Fibroblast of pulmonary artery (primary cell): ENCODE data around the gene GPR108.
"Not testable (repeated sequence)": the region's sequence is repeated elsewhere in the genome, so short reads cannot be mapped to it uniquely, and the experiment has no call there.

ENCODE experiments used
- DNase-seq: peaks from one replicate; pipeline ENCODE4 v3.0.0-alpha.2; 2010; ENCODE audit warnings: low read depth
- H3K4me3 ChIP-seq: replicated peaks from 2 replicates; pipeline ENCODE4 v1.5.1; 2011; ENCODE audit warnings: low read depth, mild to moderate bottlenecking, control low read depth, low read length, moderate library complexity
- TF ChIP-seq, protein P1 (sequence below): IDR thresholded peaks from 2 replicates; pipeline ENCODE4 v1.5.1; 2011; ENCODE audit warnings: mild to moderate bottlenecking, control low read depth, low read length, inconsistent platforms; ENCODE audit errors: missing control alignments

GPR108 gene

DNA sequence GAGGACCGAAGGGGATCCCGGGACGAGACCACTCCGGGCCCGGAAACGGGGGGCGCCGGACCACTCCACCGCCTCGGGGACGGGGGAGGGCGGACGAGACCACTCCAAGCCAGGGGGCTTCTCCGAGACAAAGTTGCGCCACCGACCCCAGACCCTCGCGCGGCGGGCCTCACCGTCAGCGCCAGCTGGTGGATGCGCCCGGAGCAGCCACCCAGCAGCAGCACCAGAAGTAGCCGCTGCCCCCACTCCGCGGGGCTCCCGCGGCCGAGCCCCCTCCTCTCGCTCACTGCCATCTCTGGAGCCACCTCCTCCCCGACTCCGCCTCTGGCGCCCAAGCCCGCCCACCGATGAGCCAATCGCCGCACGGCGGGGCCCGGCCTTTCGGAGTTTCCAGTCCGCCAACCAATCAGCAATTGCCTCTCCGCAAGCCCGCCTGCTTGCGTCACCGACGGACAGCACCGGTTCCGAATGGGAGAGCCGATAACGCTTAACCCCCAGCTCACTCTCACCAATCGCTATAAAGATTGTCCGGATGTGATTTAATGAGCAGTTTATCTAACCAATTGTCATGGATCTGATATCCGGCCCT, at the start of gene GPR108:
GPR108 (minus strand) TSS at position 297 of the 589 bp plus-strand sequence; CDS start at position 293, 4 bp downstream.
- TF ChIP-seq, protein P1, sequence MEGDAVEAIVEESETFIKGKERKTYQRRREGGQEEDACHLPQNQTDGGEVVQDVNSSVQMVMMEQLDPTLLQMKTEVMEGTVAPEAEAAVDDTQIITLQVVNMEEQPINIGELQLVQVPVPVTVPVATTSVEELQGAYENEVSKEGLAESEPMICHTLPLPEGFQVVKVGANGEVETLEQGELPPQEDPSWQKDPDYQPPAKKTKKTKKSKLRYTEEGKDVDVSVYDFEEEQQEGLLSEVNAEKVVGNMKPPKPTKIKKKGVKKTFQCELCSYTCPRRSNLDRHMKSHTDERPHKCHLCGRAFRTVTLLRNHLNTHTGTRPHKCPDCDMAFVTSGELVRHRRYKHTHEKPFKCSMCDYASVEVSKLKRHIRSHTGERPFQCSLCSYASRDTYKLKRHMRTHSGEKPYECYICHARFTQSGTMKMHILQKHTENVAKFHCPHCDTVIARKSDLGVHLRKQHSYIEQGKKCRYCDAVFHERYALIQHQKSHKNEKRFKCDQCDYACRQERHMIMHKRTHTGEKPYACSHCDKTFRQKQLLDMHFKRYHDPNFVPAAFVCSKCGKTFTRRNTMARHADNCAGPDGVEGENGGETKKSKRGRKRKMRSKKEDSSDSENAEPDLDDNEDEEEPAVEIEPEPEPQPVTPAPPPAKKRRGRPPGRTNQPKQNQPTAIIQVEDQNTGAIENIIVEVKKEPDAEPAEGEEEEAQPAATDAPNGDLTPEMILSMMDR = no peak
- DNase-seq = peak; percentile 100
- peak within 1 kb of the TSS; percentile 97 for H3K4me3 ChIP-seq

DNA sequence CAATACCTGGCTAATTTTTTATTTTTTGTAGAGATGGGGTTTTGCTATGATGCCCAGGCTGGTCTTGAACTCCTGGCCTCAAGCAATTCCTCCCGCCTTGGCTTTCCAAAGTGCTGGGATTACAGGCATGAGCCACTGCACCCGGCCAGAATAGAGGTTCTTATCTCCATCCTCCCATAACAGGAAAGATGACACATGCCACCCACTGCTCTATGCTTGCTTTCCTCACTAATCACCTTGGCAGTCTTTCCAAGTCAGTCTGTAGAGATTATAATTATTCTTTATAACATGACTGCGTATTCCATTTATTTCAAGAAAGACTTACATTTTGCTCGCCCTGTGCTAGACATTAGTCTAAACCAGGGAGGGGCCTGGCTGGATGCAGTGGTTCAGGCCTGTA, 41.8 kb upstream of the GPR108 start:
- DNase-seq = no peak
- TF ChIP-seq, protein P1 = no peak

DNA sequence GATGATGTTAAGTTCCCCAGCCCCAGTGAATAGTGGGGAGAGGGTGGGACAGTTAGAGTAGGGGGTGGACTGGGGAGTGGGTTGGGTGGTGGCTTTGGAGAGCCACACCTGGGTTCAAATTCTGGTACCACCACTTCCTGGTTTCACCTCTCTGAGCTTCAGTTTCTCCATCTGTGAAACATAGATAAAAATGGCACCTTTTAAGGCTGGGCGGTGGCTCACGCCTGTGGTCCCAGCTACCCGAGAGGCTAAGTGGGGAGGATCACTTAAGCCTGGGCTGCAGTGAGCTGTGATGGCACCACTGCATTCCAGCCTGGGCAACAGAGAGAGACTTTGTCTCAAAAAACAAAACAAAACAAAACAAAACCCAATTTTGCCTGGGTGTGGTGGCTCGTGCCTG, 41.0 kb upstream of the GPR108 start:
- H3K4me3 ChIP-seq = no peak overlapping the region
- TF ChIP-seq, protein P1 = no peak
- no peak for DNase-seq

More for the DNA sequence above, 41.8 kb upstream of the GPR108 start:
- no peak overlapping the region for H3K4me3 ChIP-seq

DNA sequence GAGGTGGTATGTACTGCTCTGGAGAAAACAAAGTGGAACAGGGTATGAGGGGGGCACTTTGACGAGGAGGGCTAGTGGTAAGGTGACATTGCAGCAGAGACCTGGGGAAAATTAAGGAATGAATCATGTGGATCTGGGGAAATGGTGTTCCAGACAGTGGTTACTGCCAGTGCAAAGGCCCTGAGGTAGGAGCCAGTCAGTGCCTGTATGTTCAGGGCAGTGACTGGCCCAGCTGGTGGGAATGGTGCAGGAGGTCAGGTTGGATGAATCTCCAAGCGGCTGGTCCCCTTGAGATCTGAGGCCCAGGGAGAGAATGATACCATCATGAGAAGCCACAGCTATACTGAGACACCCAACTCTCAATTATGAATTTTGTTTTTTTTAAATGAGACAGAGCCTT, 40.1 kb upstream of the GPR108 start:
- TF ChIP-seq, protein P1 = no peak

DNA sequence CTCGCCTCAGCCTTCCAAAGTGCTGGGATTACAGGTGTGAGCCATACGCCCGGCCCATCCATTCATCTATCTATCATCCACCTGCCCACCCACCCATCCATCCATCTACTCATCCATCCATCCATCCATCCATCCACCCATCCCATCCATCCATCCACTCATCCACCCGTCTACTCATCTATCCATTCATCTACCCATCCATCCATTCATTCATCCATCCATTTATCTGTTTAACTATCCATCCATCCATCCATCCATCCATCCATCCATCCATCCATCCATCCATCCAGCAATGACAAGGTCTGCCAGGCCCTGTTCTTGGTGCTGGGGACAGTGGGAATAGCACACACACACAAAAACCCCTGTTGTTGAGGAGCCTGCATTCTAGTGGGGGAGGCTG, 39.6 kb upstream of the GPR108 start:
- TF ChIP-seq, protein P1 = no peak
- DNase-seq = no peak
- H3K4me3 ChIP-seq = no peak overlapping the region

More for the DNA sequence above, 40.1 kb upstream of the GPR108 start:
- no peak overlapping the region for H3K4me3 ChIP-seq
- DNase-seq = no peak

DNA sequence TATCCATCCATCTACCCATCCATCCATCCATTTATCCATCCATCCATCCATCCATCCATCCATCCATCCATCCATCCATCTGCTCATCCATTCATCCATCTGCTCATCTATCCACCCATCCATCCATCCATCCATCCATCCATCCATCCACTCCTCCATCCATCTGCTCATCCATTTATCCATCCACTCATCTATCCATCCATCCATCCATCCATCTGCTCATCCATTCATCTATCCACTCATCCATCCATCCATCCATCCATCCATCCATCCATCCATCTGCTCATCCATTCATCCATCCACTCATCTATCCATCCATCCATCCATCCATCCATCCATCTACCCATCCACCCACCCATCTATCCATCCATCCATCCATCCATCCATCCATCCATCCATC, 38.7 kb upstream of the GPR108 start:
- not testable (repeated sequence) for DNase-seq, H3K4me3 ChIP-seq

DNA sequence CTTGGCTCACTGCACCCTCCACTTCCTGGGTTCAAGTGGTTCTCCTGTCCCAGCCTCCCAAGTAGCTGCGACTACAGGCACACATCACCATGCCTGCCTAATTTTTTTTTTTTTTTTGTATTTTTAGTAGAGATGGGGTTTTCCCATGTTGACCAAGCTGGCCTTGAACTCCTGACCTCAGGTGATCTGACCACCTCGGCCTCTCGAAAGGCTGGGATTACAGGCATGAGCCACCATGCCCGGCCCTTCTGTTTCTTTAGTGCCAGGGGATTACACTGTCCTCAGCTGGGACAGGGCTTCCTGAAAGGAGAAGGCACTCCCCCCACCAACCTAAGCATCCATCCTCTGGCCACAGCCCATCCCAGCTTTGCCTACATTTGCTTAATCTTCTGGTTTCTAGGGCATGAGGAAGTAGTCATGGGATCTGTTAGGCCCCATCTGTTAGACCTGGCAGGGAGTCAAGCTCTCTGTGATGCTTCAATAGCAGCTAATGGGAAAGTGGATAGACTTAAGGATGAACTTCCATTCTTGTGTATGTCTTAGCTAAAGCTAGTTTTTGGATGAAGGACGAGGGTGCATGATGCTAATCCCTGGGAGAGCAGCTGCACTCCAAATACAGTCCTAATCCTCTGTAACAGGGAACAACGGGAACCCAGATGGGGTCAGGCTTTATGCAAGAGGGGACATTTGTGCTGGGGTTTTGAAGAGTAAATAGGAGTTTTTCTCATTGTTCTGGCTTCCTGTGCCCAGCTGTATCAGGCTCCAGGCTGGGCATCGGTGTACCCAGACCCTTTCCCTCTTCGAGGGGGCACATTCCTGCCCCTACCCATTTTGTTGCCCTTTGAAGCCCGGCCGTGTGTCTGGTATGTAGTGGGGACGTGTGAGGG, 37.7 kb upstream of the GPR108 start:
- H3K4me3 ChIP-seq = no peak overlapping the region
- DNase-seq = peak; percentile 44
- TF ChIP-seq, protein P1 = no peak
